Psoas muscle (tissue), 8 donors: ENCODE data around the gene SEC14L1. TPM values are rescaled to one million over a fixed set of nuclear protein-coding genes. Genes with fewer than 3 reads are reported as not detected.
A peak's percentile ranks its signal among the peaks of the same experiment; 100 is the strongest.

ENCODE experiments used
- ATAC-seq, 4 donors: fragments of 200-7000 bp; cut with Tn5 transposase; one replicate each; pipeline ENCODE4 v1.9.1; 2020; ENCODE audit warnings: moderate library complexity in 3 of 4, mild to moderate bottlenecking in 2 of 4
- DNase-seq, 2 donors: peaks; one replicate each; pipeline ENCODE4 v3.0.0-alpha.2; 2020
- H3K27ac ChIP-seq: fragments of 200-600 bp; one replicate; pipeline ENCODE4 v1.8.0; 2022
- H3K27me3 ChIP-seq, 3 donors: fragments of 200-600 bp in 1 of 3; one replicate each; pipeline versions ENCODE4 v1.6.1 to v1.8.0; 2013 to 2022; ENCODE audit warnings: low read length in 2 of 3, mild to moderate bottlenecking in 2 of 3, moderate library complexity in 1 of 3; ENCODE audit not compliant: insufficient read depth in 3 of 3
- H3K36me3 ChIP-seq, 2 donors: fragments of 200-600 bp in 1 of 2; one replicate each; pipeline versions ENCODE4 v1.6.1 to v1.8.0; 2013 to 2022; ENCODE audit warnings: low read depth in 1 of 2, mild to moderate bottlenecking in 1 of 2, moderate library complexity in 1 of 2; ENCODE audit not compliant: insufficient read depth in 1 of 2
- H3K4me1 ChIP-seq: fragments of 200-600 bp; one replicate; pipeline ENCODE4 v1.8.0; 2022
- H3K4me3 ChIP-seq: fragments of 200-600 bp; one replicate; pipeline ENCODE4 v1.8.0; 2022; ENCODE audit warnings: mild to moderate bottlenecking
- H3K9me3 ChIP-seq: fragments of 200-600 bp; one replicate; pipeline ENCODE4 v1.8.0; 2022
- CTCF ChIP-seq: fragments of 200-600 bp; IDR thresholded peaks from one replicate; pipeline ENCODE4 v1.8.0; 2022; ENCODE audit warnings: antibody characterized with exemption
- WGBS, 3 donors: extraction: QIAGEN DNeasy Blood & Tissue Kit; methylation state at CpG; one replicate each; pipeline versions ENCODE4 v1.1.6 to v1.1.7; 2013; 5-methylcytosine and 5-hydroxymethylcytosine counted together
- intact Hi-C, 2 donors: fragments of 100-400 bp; cut with DNase I; formaldehyde crosslinking; loops; one replicate each; pipeline versions ENCODE4 v1.11.0 to v1.14.2; 2022
- polyA plus RNA-seq, 3 donors: library from polyadenylated mRNA; stranded (reverse); fragments of 200-250 nt; gene quantifications; one replicate each; pipeline ENCODE4 v1.2.3, GENCODE V29; 2013
- total RNA-seq, 4 donors: library from RNA; stranded (reverse); fragmentation: NEBNext Ultra II Directional in 2 of 4; extraction: Animal tissue kit (Norgen Biotek cat#: 25700) in 2 of 4; gene quantifications; one replicate each; pipeline versions ENCODE4 v1.2.1 to v1.2.4, GENCODE V29; 2021 to 2023
- donor health status: healthy with polysubstance abuse.
- donor health status: DM: no; HTN: no; CAD: no; lungs with moderate emphysema.
- donor health status: Bipolar disorder and iron deficiency.
- donor health status: healthy.
- donor health status: DM: yes; HTN: yes; CAD: no.
- donor health status: DM: no; HTN: no; CAD: no.
- donor health status: DM: no; HTN: no; CAD: no.
- donor health status: DM: yes; HTN: yes; CAD: no.

The SEC14L1 gene
- total and polyA plus RNA-seq, 7 donors: 38.6 to 98.9 (median 69.1) TPM

- H3K36me3 ChIP-seq: no peaks in the 10 kb centered on the region
- peaks cover 5% of the 10 kb centered on the region for H3K4me1 ChIP-seq
- intact Hi-C loops: no loop called here
- 41 to 56% (median 44%) methylated on average over 23 of the region's 23 CpGs for WGBS, 3 donors
- no peak overlapping the region for H3K4me3 ChIP-seq
- H3K27ac ChIP-seq: peak overlapping the region; percentile 12
- H3K9me3 ChIP-seq: no peaks in the 10 kb centered on the region
- DNase-seq (no peak), ATAC-seq (no peak)
- TF ChIP-seq CTCF: no peak
- no peaks in the 10 kb centered on the region for H3K27me3 ChIP-seq
Measured at GRCh38 chr17:77242118-77242851, 101.5 kb downstream of the SEC14L1 start.

GRCh38 chr17:77245162-77245926, 104.6 kb downstream of the SEC14L1 start:
- peaks cover 0 to 5% (median 0%) of the 10 kb centered on the region in 3 donors for H3K27me3 ChIP-seq
- no peak overlapping the region for H3K4me3 ChIP-seq
- ATAC-seq: no peak
- peaks cover 5% of the 10 kb centered on the region for H3K4me1 ChIP-seq
- no peak for DNase-seq
- no peaks in the 10 kb centered on the region for H3K36me3 ChIP-seq
- H3K27ac ChIP-seq: no peak overlapping the region
- no peak for TF ChIP-seq CTCF
- no peaks in the 10 kb centered on the region for H3K9me3 ChIP-seq
- WGBS, 3 donors: 75 to 85% (median 78%) methylated on average over 18 of the region's 18 CpGs
- intact Hi-C loops: loop anchor here (5.0 kb wide), 1 partner anchor 378 kb away; the partner anchor contains the start of gene MGAT5B (in 2 of the 2)

GRCh38 chr17:77246110-77247047, 105.6 kb downstream of the SEC14L1 start:
- TF ChIP-seq CTCF: no peak
- Histone ChIP-seq H3K9me3 (no peaks in the 10 kb centered on the region), H3K36me3 (no peaks in the 10 kb centered on the region), H3K4me1 (peaks cover 5% of the 10 kb centered on the region), H3K4me3 (peak overlapping the region; percentile 79), H3K27me3 (peaks cover 0 to 5% (median 0%) of the 10 kb centered on the region in 3 donors), H3K27ac (peak overlapping the region; percentile 51)
- DNase-seq (no peak), ATAC-seq (peak in 2 of 4 donors; percentile 24 to 31)
- WGBS, 3 donors: 22 to 32% (median 27%) methylated on average over 22 to 34 of the region's 34 CpGs
- intact Hi-C loops: loop anchor here (1.0 to 5.0 kb wide), 2 partner anchors 160 to 379 kb away; partner anchors contain the start of gene MGAT5B (in 2 of the 2)

GRCh38 chr17:77247048-77247541, 106.3 kb downstream of the SEC14L1 start:
- H3K4me1 ChIP-seq: peaks cover 5% of the 10 kb centered on the region
- H3K9me3 ChIP-seq: no peaks in the 10 kb centered on the region
- peaks cover 0 to 5% (median 0%) of the 10 kb centered on the region in 3 donors for H3K27me3 ChIP-seq
- H3K27ac ChIP-seq: peak overlapping the region; percentile 51
- peak; percentile 92 to 98 (median 96) for ATAC-seq
- peak; percentile 87 to 93 for DNase-seq
- WGBS, 3 donors: 1 to 2% (median 1%) methylated on average over 18 to 50 of the region's 51 CpGs
- intact Hi-C loops: loop anchor here (1.0 to 5.0 kb wide), 2 partner anchors 161 to 380 kb away; partner anchors contain the start of gene MGAT5B (in 2 of the 2)
- H3K36me3 ChIP-seq: no peaks in the 10 kb centered on the region
- peak; percentile 98 for TF ChIP-seq CTCF
- peak overlapping the region; percentile 79 for H3K4me3 ChIP-seq
